Measurements from ENCODE around the gene SUCLG1. TPM values are rescaled to one million over a fixed set of nuclear protein-coding genes. Genes with fewer than 3 reads are reported as not detected.

The SUCLG1 gene
- total and polyA plus RNA-seq, 2 of the 8 experiments (the other 6 are each of a cell fraction or from before 2014, with no cell fraction given): 19.9 to 40.0 TPM

DNA sequence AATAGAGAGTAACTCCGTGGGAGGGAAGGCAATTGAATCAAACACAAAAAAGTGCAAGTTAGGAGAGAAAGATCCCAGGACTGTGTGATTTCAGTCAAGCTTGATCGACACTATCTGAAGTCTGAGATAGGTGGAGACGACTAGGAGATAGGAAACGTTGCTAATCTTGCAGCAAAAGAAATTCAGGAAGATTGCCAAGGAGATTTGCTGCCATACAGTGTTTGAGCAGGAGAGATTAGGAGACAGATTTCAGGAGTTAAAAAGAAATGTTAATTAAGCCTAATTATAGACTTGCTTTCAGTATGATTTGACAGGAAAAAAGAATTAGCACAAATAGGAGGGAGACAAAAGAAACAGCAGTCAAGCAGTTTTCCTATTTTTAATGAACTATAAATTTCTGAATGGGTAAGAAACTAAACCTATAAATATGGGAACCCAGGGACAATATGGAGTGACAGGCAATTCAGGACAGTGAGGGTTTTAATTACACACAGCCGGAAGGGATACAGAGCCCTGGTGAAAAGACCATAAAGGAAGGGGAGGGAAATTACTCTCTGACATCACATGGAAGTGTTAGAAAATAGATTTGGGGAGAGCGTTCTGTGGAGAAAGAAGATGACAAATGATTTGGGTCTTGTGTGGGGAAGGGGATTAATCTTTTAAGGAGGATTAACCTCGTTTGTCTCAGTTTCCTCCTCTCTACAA is 72.6 kb downstream of the SUCLG1 start:
- Histone ChIP-seq H3K9ac (replicated peaks in 1 of 4; ENCODE audit: extremely low read depth in 1 of 4, low read depth in 3 of 4, low read length in 3 of 4) (no peak overlapping the region), H3K27ac (ENCODE audit: low read depth, low read length) (no peak overlapping the region), H3K36me3 (ENCODE audit: control insufficient read depth in 2 of 4, insufficient read depth in 4 of 4, low read length in 3 of 4) (no peaks in the 10 kb centered on the region), H2AFZ (ENCODE audit: low read length) (peak overlapping the region; percentile 55; the same call in 1 of the 2 replicates), H2BK15ac (ENCODE audit: low read length) (no peak overlapping the region), H4K8ac (ENCODE audit: extremely low read depth, insufficient read depth, low read length) (no peak overlapping the region), H3K79me1 (ENCODE audit: low read depth, low read length) (no peaks in the 10 kb centered on the region), H3K9me3 (ENCODE audit: insufficient read depth in 2 of 2, low read depth in 1 of 2, low read length in 1 of 2) (no peaks in the 10 kb centered on the region; a peak in 1 of 4 replicates), H4K91ac (replicated peaks; ENCODE audit: insufficient read length, low read length) (no peak overlapping the region), H3K23ac (ENCODE audit: insufficient read length) (no peak overlapping the region), H3K4me3 (ENCODE audit: extremely low read depth in 1 of 4, insufficient read depth in 2 of 4, low read depth in 3 of 4, low read length in 4 of 4) (no peak overlapping the region), H2BK120ac (replicated peaks; ENCODE audit: low read depth, low read length) (no peak overlapping the region), H3K4me1 (replicated peaks in 1 of 4; ENCODE audit: control insufficient read depth in 3 of 4, insufficient read depth in 4 of 4, low read length in 3 of 4) (peaks cover 0 to 3% (median 0%) of the 10 kb centered on the region in 4 experiments; a peak in 1 of 7 replicates), H3K27me3 (replicated peaks in 1 of 4; ENCODE audit: control insufficient read depth in 3 of 4, extremely low read depth in 1 of 4, insufficient read depth in 3 of 4, low read length in 3 of 4) (no peaks in the 10 kb centered on the region), H3K23me2 (ENCODE audit: low read depth, low read length) (no peaks in the 10 kb centered on the region; the same call in 1 of the 2 replicates), H2BK12ac (ENCODE audit: low read depth, low read length) (no peak overlapping the region), H3K79me2 (ENCODE audit: control insufficient read depth in 1 of 2, insufficient read depth in 2 of 2, low read length in 2 of 2) (no peaks in the 10 kb centered on the region), H3K56ac (replicated peaks; ENCODE audit: insufficient read length, low read depth, low read length) (no peak overlapping the region), H4K20me1 (replicated peaks in 1 of 2; ENCODE audit: control insufficient read depth in 1 of 2, insufficient read depth in 2 of 2, low read length in 2 of 2) (no peaks in the 10 kb centered on the region), H2AK5ac (ENCODE audit: low read depth, low read length) (no peak overlapping the region), H2BK5ac (ENCODE audit: low read depth, low read length) (no peak overlapping the region), H3K14ac (ENCODE audit: insufficient read length) (no peak overlapping the region), H2BK20ac (ENCODE audit: low read length) (no peak overlapping the region), H3K4ac (replicated peaks; ENCODE audit: insufficient read length, low read depth, low read length) (no peak overlapping the region), H3K18ac (ENCODE audit: extremely low read depth, low read length) (no peak overlapping the region), H4K5ac (ENCODE audit: insufficient read length, low read depth, low read length) (no peak overlapping the region), H3K4me2 (ENCODE audit: insufficient read depth in 1 of 2, low read depth in 2 of 2, low read length in 2 of 2) (no peak overlapping the region)
- no peak for FAIRE-seq
- ChIA-PET POLR2A (ENCODE audit: partially characterized antibody) (no interaction called here), CTCF (ENCODE audit: partially characterized antibody) (no interaction called here)
- no peak for DNase-seq (ENCODE audit: low read depth in 1 of 2, low spot score in 2 of 2)
- 92 to 100% methylated on average over 1 to 7 of the region's 7 CpGs for WGBS, 2 experiments (ENCODE audit: extremely low coverage in 1 of 2, insufficient coverage in 1 of 2, insufficient read length in 1 of 2, insufficient replicate concordance in 2 of 2, low coverage in 1 of 2, low lambda C conversion rate in 2 of 2, missing lambda C conversion rate in 1 of 2)
- TF ChIP-seq NANOG (IDR thresholded peaks at IDR 0.05; ENCODE audit: insufficient read depth, low read depth, low read length, poor library complexity, severe bottlenecking) (no peak), SIX5 (IDR thresholded peaks at IDR 0.05; ENCODE audit: low read depth, low read length) (no peak), ZNF274 (IDR thresholded peaks at IDR 0.05; ENCODE audit: borderline replicate concordance, extremely low read depth, low read length) (no peak), BRCA1 (IDR thresholded peaks at IDR 0.05; ENCODE audit: low read depth, low read length) (no peak), ASH2L (IDR thresholded peaks at IDR 0.05; ENCODE audit: low read length) (no peak)
- TF ChIP-seq, protein P1, sequence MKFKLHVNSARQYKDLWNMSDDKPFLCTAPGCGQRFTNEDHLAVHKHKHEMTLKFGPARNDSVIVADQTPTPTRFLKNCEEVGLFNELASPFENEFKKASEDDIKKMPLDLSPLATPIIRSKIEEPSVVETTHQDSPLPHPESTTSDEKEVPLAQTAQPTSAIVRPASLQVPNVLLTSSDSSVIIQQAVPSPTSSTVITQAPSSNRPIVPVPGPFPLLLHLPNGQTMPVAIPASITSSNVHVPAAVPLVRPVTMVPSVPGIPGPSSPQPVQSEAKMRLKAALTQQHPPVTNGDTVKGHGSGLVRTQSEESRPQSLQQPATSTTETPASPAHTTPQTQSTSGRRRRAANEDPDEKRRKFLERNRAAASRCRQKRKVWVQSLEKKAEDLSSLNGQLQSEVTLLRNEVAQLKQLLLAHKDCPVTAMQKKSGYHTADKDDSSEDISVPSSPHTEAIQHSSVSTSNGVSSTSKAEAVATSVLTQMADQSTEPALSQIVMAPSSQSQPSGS (IDR thresholded peaks at IDR 0.05; ENCODE audit: low read length): no peak

Data from H1 (cell line).